Body of pancreas (tissue), 4 donors: ENCODE data around the gene LURAP1L. TPM values are rescaled to one million over a fixed set of nuclear protein-coding genes. Genes with fewer than 3 reads are reported as not detected.

Source experiments
- ATAC-seq: fragments of 150-250 bp; one replicate; pipeline ENCODE4 v1.9.1; 2016
- DNase-seq, 4 donors: peaks; one replicate each; pipeline ENCODE4 v3.0.0-alpha.2; 2019
- H3K27ac ChIP-seq, 4 donors: fragments of 200-600 bp; sonication (generic); 1 replicate in 3 of 4; 2 replicates in 1 of 4; pipeline versions ENCODE4 v1.5.1 to v1.6.1; 2016 to 2019; ENCODE audit warnings: mild to moderate bottlenecking in 1 of 4, mixed read lengths in 1 of 4, moderate library complexity in 1 of 4
- H3K27me3 ChIP-seq, 2 donors: fragments of 200-600 bp; sonication (generic); one replicate each; pipeline ENCODE4 v1.6.0; 2016; ENCODE audit warnings: mild to moderate bottlenecking in 1 of 2
- H3K36me3 ChIP-seq, 2 donors: fragments of 200-600 bp; sonication (generic); replicated peaks in 1 of 2; 2 replicates each; pipeline ENCODE4 v1.5.1; 2016; ENCODE audit warnings: low read depth in 2 of 2; ENCODE audit not compliant: insufficient read depth in 1 of 2
- H3K4me1 ChIP-seq: fragments of 200-600 bp; sonication (generic); one replicate; pipeline ENCODE4 v1.6.0; 2016
- H3K4me3 ChIP-seq, 2 donors: fragments of 200-600 bp; sonication (generic); 1 replicate in 1 of 2; 2 replicates in 1 of 2; pipeline ENCODE4 v1.5.1; 2016 to 2019
- H3K9me3 ChIP-seq, 3 donors: fragments of 200-600 bp; sonication (generic); 1 replicate in 2 of 3; 2 replicates in 1 of 3; pipeline ENCODE4 v1.5.1; 2016
- POLR2A ChIP-seq, 3 donors: fragments of 450-650 bp; IDR thresholded peaks; one replicate each; pipeline ENCODE4 v1.6.1; 2016; ENCODE audit warnings: antibody characterized with exemption in 3 of 3, mild to moderate bottlenecking in 2 of 3
- WGBS, 2 donors: methylation state at CpG; one replicate each; pipeline ENCODE4 v1.1.5; 2017; 5-methylcytosine and 5-hydroxymethylcytosine counted together
- intact Hi-C: fragments of 100-400 bp; cut with DNase I; formaldehyde crosslinking; loops from one replicate; pipeline ENCODE4 v1.15.1; 2023
- total RNA-seq, 2 donors: library from RNA; depleted of rRNA; stranded (reverse); fragments of >200 nt; gene quantifications; one replicate each; pipeline ENCODE4 v1.1.0, GENCODE V29; 2016
- TF ChIP-seq, protein P1 (sequence below), 7 experiments: fragments of 450-650 bp in 4 of 7; fragments of 200-600 bp in 3 of 7; sonication (generic) in 3 of 7; IDR thresholded peaks; one replicate each; pipeline ENCODE4 v1.5.1; 2016 to 2019; ENCODE audit warnings: antibody characterized with exemption in 7 of 7

LURAP1L gene, protein sequence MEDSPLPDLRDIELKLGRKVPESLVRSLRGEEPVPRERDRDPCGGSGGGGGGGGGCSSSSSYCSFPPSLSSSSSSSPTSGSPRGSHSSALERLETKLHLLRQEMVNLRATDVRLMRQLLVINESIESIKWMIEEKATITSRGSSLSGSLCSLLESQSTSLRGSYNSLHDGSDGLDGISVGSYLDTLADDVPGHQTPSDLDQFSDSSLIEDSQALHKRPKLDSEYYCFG
- 10 to 100 TPM; 12.2 to 20.2 TPM for total RNA-seq

DNA sequence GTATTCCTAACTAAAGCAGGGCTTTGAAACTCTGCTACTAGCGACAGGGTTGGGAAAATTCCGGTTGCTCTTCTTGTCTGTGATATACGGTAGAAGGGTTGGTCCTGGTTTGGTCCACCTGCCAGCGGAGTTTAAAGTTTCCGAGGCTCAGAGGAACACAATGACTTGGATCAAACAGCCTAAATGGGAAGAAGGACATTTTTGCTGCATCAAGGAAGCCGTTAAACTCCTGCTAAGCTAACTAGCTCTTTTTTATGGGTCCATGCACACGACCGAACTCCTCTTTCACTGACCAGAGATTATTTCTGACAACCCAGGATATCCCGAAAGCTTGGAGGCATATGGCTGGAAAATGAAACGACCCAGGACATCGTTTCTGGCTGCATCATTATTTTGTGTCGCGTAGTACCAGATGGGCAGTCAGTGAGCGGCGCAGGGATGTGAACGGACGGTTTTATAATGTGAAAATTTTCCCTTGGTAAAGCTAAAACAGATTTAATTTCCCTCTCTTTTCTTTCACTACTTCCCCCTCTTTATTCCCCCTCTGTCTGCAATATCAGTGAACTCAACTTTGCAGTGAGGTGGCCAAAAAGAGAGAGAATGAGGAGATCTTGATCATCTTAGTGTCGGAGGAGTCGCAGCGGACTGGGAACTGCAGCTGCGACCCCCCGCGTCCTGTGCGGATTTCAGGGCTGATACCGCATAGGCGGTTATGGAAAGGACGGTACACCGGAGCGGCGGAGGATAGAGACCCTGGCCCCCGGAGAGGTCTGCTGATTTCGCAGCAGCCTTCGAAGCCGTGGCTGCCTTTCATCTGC, at the start of gene LURAP1L:
Gene LURAP1L, plus strand, starts transcription at position 160 of the 818 bp plus-strand sequence. CDS start 696 bp downstream, outside the sequence.
- DNase-seq (peak; percentile 65 to 79 (median 76)), ATAC-seq (peak; percentile 73)
- peak within 1 kb of the TSS; percentile 70 to 76 for H3K4me3 ChIP-seq
- intact Hi-C loops, result no loop called here
- no peaks in the 10 kb centered on the region for H3K9me3 ChIP-seq
- peaks cover 19% of the 10 kb centered on the region for H3K4me1 ChIP-seq
- peak; percentile 69 to 90 (median 83) for TF ChIP-seq POLR2A (IDR thresholded peaks at IDR 0.05)
- TF ChIP-seq, protein P1, sequence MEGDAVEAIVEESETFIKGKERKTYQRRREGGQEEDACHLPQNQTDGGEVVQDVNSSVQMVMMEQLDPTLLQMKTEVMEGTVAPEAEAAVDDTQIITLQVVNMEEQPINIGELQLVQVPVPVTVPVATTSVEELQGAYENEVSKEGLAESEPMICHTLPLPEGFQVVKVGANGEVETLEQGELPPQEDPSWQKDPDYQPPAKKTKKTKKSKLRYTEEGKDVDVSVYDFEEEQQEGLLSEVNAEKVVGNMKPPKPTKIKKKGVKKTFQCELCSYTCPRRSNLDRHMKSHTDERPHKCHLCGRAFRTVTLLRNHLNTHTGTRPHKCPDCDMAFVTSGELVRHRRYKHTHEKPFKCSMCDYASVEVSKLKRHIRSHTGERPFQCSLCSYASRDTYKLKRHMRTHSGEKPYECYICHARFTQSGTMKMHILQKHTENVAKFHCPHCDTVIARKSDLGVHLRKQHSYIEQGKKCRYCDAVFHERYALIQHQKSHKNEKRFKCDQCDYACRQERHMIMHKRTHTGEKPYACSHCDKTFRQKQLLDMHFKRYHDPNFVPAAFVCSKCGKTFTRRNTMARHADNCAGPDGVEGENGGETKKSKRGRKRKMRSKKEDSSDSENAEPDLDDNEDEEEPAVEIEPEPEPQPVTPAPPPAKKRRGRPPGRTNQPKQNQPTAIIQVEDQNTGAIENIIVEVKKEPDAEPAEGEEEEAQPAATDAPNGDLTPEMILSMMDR (IDR thresholded peaks at IDR 0.05), result peak in 1 of 7 experiments; percentile 23
- H3K27me3 ChIP-seq, result no peaks in the 10 kb centered on the region
- peak within 1 kb of the TSS; percentile 89 to 96 (median 94) for H3K27ac ChIP-seq
- 1% methylated on average over 29 to 34 of the region's 34 CpGs for WGBS, 2 donors
- no peaks in the 10 kb centered on the region for H3K36me3 ChIP-seq

DNA sequence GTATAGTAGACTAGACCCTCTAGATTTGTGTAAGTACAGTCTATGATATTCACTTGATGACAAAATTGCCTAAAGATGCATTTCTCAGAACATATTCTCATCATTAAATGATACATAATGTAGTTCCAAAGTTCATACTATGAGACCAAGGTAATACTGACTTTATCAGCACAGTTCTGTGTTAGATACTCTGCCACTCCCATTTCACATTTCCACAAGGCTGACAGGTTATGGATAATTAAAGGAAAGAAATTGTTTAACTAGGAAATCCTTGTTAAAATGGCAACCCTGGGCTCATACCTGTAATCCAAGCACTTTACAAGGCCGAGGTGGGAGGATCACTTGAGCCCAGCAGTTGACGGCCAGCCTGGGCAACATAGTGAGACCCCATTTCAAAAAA, 48.0 kb upstream of the LURAP1L start:
- intact Hi-C loops, result no loop called here
- H3K4me3 ChIP-seq, result no peak overlapping the region
- H3K9me3 ChIP-seq, result no peaks in the 10 kb centered on the region
- ATAC-seq (no peak), DNase-seq (no peak)
- no peaks in the 10 kb centered on the region for H3K4me1 ChIP-seq
- H3K36me3 ChIP-seq, result no peaks in the 10 kb centered on the region
- 81 to 94% methylated on average over 2 of the region's 2 CpGs for WGBS, 2 donors
- TF ChIP-seq, protein P1 (IDR thresholded peaks at IDR 0.05), result no peak
- no peak for TF ChIP-seq POLR2A (IDR thresholded peaks at IDR 0.05)
- no peaks in the 10 kb centered on the region for H3K27me3 ChIP-seq
- H3K27ac ChIP-seq, result no peak overlapping the region

- Histone ChIP-seq H3K9me3 (peaks cover 0 to 6% (median 0%) of the 10 kb centered on the region in 3 donors), H3K4me1 (no peaks in the 10 kb centered on the region), H3K4me3 (no peak overlapping the region), H3K27me3 (no peaks in the 10 kb centered on the region), H3K36me3 (no peaks in the 10 kb centered on the region), H3K27ac (no peak overlapping the region)
- DNase-seq, result no peak
- WGBS, 2 donors, result 80 to 82% methylated on average over 1 of the region's 1 CpG
- no peak for TF ChIP-seq POLR2A (IDR thresholded peaks at IDR 0.05)
- TF ChIP-seq, protein P1 (IDR thresholded peaks at IDR 0.05), result no peak
- intact Hi-C loops, result no loop called here
- ATAC-seq, result no peak
Measured at GRCh38 chr9:12730198-12730597, 44.6 kb upstream of the LURAP1L start.

DNA sequence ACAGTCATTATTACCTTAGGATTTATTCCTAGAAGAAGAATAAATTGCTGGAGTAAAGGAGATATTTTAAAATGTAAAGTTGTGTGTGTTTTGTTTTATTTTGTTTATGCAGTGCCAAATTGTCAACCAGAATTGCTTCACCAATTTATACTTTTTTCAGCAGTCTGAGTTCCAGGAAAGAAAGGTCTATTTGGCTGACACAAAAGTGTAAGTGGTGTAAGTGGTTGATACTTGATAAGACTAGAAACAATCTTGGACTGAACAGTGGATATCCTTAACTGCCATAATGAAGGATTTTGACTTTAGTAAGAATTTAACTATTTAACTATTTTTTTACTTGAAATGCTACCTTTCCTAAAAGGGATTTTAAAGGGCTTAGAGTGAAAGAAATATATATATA, 43.9 kb upstream of the LURAP1L start:
- H3K27me3 ChIP-seq, result no peaks in the 10 kb centered on the region
- no peak overlapping the region for H3K27ac ChIP-seq
- no peak overlapping the region for H3K4me3 ChIP-seq
- TF ChIP-seq, protein P1 (IDR thresholded peaks at IDR 0.05), result no peak
- H3K36me3 ChIP-seq, result no peaks in the 10 kb centered on the region
- no peak for ATAC-seq
- DNase-seq, result no peak
- intact Hi-C loops, result no loop called here
- H3K4me1 ChIP-seq, result no peaks in the 10 kb centered on the region
- peaks cover 0 to 6% (median 0%) of the 10 kb centered on the region in 3 donors for H3K9me3 ChIP-seq
